Measurements from ENCODE around the gene HEY2. TPM values are rescaled to one million over a fixed set of nuclear protein-coding genes. Genes with fewer than 3 reads are reported as not detected.

The HEY2 gene
- total RNA-seq, 2 experiments from 2014 or later = not detected

- no peak overlapping the region for H3K27ac Mint-ChIP-seq
- H3K27me3 Mint-ChIP-seq (ENCODE audit: low read depth) = no peaks in the 10 kb centered on the region
- DNase-seq (no peak), ATAC-seq (no peak)
- H3K9me3 Mint-ChIP-seq (ENCODE audit: insufficient read depth) = no peaks in the 10 kb centered on the region
- peaks cover 45% of the 10 kb centered on the region for H3K4me1 Mint-ChIP-seq (ENCODE audit: low read depth)
- CTCF ChIA-PET = interaction anchor here (0.7 to 9.1 kb wide), 31 partner anchors 10 to 482 kb away, joined by 3 to 225 read pairs (median 8); partner anchors contain the start of genes HINT3 and TRMT11
- POLR2A ChIA-PET = interaction anchor here (0.7 to 4.3 kb wide), 7 partner anchors 12 to 194 kb away, joined by 3 to 186 read pairs (median 19); partner anchors contain the start of genes HINT3 and TRMT11
- H3K4me3 Mint-ChIP-seq = peak overlapping the region; percentile 83
- H3K36me3 Mint-ChIP-seq (ENCODE audit: low read depth) = peaks cover 7% of the 10 kb centered on the region
These were observed 42.7 kb downstream of the HEY2 start for GRCh38 chr6:125792172-125792571.

GRCh38 chr6:125792680-125793079 is 43.2 kb downstream of the HEY2 start:
- Mint-ChIP-seq H3K27ac (no peak overlapping the region), H3K9me3 (ENCODE audit: insufficient read depth) (no peaks in the 10 kb centered on the region), H3K27me3 (ENCODE audit: low read depth) (no peaks in the 10 kb centered on the region), H3K4me3 (peak overlapping the region; percentile 8), H3K36me3 (ENCODE audit: low read depth) (peaks cover 8% of the 10 kb centered on the region), H3K4me1 (ENCODE audit: low read depth) (peaks cover 49% of the 10 kb centered on the region)
- DNase-seq = no peak
- ChIA-PET CTCF (interaction anchor here (1.1 to 9.1 kb wide), 8 partner anchors 9 to 163 kb away, joined by 4 to 225 read pairs (median 12); partner anchors contain the start of gene HINT3), POLR2A (interaction anchor here (0.6 to 4.3 kb wide), 4 partner anchors 12 to 164 kb away, joined by 3 to 186 read pairs (median 26); partner anchors contain the start of gene HINT3)
- no peak for ATAC-seq

DNA sequence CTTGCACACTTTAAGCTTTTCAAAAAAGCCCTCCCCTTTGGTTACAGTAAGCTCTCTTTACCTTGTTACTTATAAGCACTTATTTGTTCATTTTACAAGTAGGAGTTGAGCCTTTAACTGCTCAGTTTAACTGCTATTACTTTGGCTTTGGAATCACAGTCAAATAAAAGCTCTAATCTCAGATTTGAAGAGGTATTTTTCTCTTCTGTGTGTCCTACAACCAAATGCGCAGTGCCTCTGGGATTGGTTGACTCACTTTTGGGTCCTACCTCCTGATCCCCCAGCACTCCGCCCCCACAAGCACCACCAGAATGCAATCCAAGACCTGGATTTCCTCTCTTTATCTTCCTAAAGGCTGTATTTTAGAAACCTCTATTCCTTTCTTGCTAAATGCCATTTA is 43.8 kb downstream of the HEY2 start:
- peaks cover 8% of the 10 kb centered on the region for H3K36me3 Mint-ChIP-seq (ENCODE audit: low read depth)
- no peak for DNase-seq
- CTCF ChIA-PET = interaction anchor here (1.2 to 9.1 kb wide), 6 partner anchors 17 to 193 kb away, joined by 3 to 225 read pairs (median 8); partner anchors contain the start of genes HINT3 and TRMT11
- no peaks in the 10 kb centered on the region for H3K27me3 Mint-ChIP-seq (ENCODE audit: low read depth)
- H3K27ac Mint-ChIP-seq = no peak overlapping the region
- peaks cover 47% of the 10 kb centered on the region for H3K4me1 Mint-ChIP-seq (ENCODE audit: low read depth)
- POLR2A ChIA-PET = interaction anchor here (0.6 to 4.3 kb wide), 2 partner anchors 25 to 163 kb away, joined by 3 to 50 read pairs; partner anchors contain the start of gene HINT3
- no peak for ATAC-seq
- H3K4me3 Mint-ChIP-seq = no peak overlapping the region
- H3K9me3 Mint-ChIP-seq (ENCODE audit: insufficient read depth) = no peaks in the 10 kb centered on the region

DNA sequence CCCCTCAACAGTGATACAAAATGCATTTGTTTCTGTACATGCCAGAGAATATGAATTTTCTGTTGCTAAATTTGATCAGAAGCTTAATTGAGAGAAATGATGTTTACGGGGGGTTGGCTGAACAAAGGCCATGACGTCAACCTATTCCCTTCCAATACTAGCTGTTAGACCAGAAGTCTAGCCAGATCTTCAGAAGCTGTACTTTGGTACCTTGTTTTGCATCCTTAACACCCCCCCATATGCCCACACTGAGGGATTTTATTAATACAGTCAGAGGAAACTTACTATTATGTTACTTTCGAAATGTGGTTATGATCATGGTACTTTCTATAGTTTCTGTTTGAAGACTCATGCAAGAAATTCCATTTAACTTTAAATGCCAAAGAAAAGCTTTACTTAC is 44.4 kb downstream of the HEY2 start:
- no peak overlapping the region for H3K4me3 Mint-ChIP-seq
- H3K27ac Mint-ChIP-seq = no peak overlapping the region

DNA sequence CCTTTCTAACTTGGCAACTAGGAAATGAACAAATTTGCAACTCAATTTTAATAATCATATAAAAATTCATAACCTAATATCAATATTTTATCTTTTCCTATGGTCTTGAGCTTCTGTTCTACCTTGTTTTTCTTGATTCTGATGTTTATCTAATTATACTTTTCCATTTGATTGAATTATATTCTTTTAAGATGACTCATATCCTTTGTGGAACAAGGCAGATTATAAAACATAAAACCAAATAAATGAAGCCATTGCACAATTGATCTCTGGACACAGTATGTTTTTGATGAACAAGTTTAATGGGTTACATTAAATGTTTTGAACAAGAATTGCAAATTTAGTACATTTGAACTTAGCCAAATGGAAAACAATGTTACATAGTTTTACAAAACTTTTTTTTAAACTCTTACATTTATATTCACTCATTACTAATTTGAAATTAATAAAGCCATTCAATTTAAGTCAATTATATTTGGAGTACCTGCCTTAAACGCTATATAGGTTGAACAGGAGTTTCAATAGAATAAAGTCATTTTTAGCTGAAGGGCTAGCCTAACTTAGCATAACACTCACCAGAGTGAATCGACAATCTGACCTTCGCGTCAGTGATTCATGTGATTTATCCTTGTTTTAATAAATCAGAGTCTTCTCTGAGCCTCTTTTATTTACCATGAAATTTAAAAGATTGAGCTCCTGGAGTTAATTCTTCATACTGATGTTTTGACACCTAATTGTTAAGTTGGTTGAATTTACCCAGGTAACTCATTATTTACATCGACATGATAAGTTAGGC is 45.1 kb downstream of the HEY2 start:
- Mint-ChIP-seq H3K27ac (no peak overlapping the region), H3K4me3 (no peak overlapping the region), H3K36me3 (ENCODE audit: low read depth) (peaks cover 3% of the 10 kb centered on the region), H3K9me3 (ENCODE audit: insufficient read depth) (no peaks in the 10 kb centered on the region), H3K27me3 (ENCODE audit: low read depth) (no peaks in the 10 kb centered on the region), H3K4me1 (ENCODE audit: low read depth) (peaks cover 41% of the 10 kb centered on the region)
- ATAC-seq = no peak
- POLR2A ChIA-PET = interaction anchor here (0.7 kb wide), 1 partner anchor 13 kb away, joined by 3 read pairs; no protein-coding TSS in a partner anchor
- DNase-seq = no peak
- CTCF ChIA-PET = interaction anchor here (0.7 to 9.1 kb wide), 9 partner anchors 16 to 196 kb away, joined by 3 to 225 read pairs (median 3); partner anchors contain the start of genes HINT3 and TRMT11

More for the DNA sequence above, 44.4 kb downstream of the HEY2 start:
- H3K27me3 Mint-ChIP-seq (ENCODE audit: low read depth) = no peaks in the 10 kb centered on the region
- DNase-seq (no peak), ATAC-seq (no peak)
- POLR2A ChIA-PET = interaction anchor here (0.7 kb wide), 1 partner anchor 13 kb away, joined by 3 read pairs; no protein-coding TSS in a partner anchor
- CTCF ChIA-PET = interaction anchor here (0.7 to 9.1 kb wide), 8 partner anchors 17 to 193 kb away, joined by 3 to 225 read pairs (median 4); partner anchors contain the start of genes HINT3 and TRMT11
- H3K9me3 Mint-ChIP-seq (ENCODE audit: insufficient read depth) = no peaks in the 10 kb centered on the region
- peaks cover 46% of the 10 kb centered on the region for H3K4me1 Mint-ChIP-seq (ENCODE audit: low read depth)
- H3K36me3 Mint-ChIP-seq (ENCODE audit: low read depth) = peaks cover 8% of the 10 kb centered on the region

DNA sequence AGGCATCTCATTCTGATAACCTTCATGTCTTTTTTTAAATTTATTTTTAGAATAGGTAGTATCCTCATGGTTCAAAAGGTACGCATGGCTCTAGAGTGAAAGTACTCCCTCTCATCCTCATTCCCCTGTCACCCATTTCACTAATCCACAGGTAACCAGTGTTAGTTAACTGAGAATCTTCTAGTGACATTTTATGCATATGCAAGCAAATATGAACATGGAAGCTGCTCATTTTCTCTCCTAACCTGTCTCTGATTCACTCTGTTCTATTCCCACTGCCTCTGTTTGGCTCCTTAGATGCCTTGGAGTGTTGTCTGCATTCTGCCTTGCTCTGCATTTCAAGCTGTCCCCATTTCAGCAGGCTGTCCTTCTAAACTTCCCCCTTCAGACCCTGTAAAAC is 45.9 kb downstream of the HEY2 start:
- ChIA-PET CTCF (interaction anchor here (1.5 to 9.1 kb wide), 4 partner anchors 39 to 195 kb away, joined by 3 to 225 read pairs (median 18); partner anchors contain the start of gene HINT3), POLR2A (no interaction called here)
- H3K27ac Mint-ChIP-seq = no peak overlapping the region
- no peak overlapping the region for H3K4me3 Mint-ChIP-seq
- H3K36me3 Mint-ChIP-seq (ENCODE audit: low read depth) = peaks cover 3% of the 10 kb centered on the region
- no peak for ATAC-seq
- no peaks in the 10 kb centered on the region for H3K9me3 Mint-ChIP-seq (ENCODE audit: insufficient read depth)
- no peak for DNase-seq
- H3K27me3 Mint-ChIP-seq (ENCODE audit: low read depth) = no peaks in the 10 kb centered on the region
- H3K4me1 Mint-ChIP-seq (ENCODE audit: low read depth) = peaks cover 34% of the 10 kb centered on the region

DNA sequence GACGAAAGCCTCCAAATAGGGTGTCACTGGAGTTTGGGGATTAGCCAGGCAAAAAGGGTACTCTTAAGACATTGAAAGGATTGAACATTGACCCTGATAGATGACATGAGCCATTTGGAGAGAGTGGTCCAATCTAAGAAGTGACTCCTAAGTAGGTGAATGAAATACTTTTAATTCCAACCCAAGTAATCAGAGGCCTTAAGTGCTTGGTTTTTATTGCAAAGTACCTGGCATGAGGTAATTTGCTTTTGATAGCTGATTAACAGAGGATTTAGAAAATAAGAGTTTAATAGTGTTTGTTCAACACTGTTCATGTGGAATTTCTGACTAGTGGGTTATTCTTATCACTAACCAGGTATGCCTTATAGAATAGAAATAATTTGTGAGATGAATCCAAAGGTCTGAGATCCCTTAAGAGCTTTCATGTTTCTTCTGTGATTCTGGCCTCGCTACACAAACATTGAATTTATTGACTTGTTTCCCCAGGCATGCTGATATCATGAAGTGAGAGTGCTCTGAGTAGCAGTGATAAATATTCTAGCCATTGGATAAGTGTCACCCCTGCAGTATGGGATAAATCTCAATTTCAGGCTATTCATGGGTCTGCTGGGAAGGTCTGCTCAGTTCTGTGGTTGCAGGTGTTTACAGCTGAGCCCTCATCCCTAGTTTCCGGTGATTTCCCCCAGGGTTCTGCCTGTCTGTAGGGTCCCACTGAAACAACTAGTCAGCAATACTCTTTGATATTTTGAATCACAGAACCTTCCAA is 47.9 kb downstream of the HEY2 start:
- H3K9me3 Mint-ChIP-seq (ENCODE audit: insufficient read depth) = no peaks in the 10 kb centered on the region

GRCh38 chr6:125797886-125798444 is 48.5 kb downstream of the HEY2 start:
- Mint-ChIP-seq H3K27me3 (ENCODE audit: low read depth) (no peaks in the 10 kb centered on the region), H3K36me3 (ENCODE audit: low read depth) (peaks cover 5% of the 10 kb centered on the region), H3K27ac (no peak overlapping the region), H3K9me3 (ENCODE audit: insufficient read depth) (no peaks in the 10 kb centered on the region), H3K4me1 (ENCODE audit: low read depth) (peaks cover 29% of the 10 kb centered on the region), H3K4me3 (no peak overlapping the region)
- CTCF ChIA-PET = interaction anchor here (1.1 kb wide), 1 partner anchor 158 kb away, joined by 3 read pairs; no protein-coding TSS in a partner anchor
- no peak for DNase-seq
- POLR2A ChIA-PET = no interaction called here
- ATAC-seq = no peak

More for the DNA sequence above, 47.9 kb downstream of the HEY2 start:
- POLR2A ChIA-PET = no interaction called here
- Mint-ChIP-seq H3K36me3 (ENCODE audit: low read depth) (peaks cover 3% of the 10 kb centered on the region), H3K4me1 (ENCODE audit: low read depth) (peaks cover 31% of the 10 kb centered on the region), H3K27ac (no peak overlapping the region), H3K27me3 (ENCODE audit: low read depth) (no peaks in the 10 kb centered on the region), H3K4me3 (no peak overlapping the region)
- CTCF ChIA-PET = interaction anchor here (0.8 to 1.1 kb wide), 3 partner anchors 123 to 177 kb away, joined by 3 to 4 read pairs (median 3); no protein-coding TSS in a partner anchor
- no peak for ATAC-seq
- DNase-seq = no peak

GRCh38 chr6:125798734-125799508 is 49.5 kb downstream of the HEY2 start:
- CTCF ChIA-PET = interaction anchor here (0.9 to 1.0 kb wide), 3 partner anchors 9 to 157 kb away, joined by 3 to 4 read pairs (median 3); no protein-coding TSS in a partner anchor
- peaks cover 5% of the 10 kb centered on the region for H3K36me3 Mint-ChIP-seq (ENCODE audit: low read depth)
- DNase-seq (no peak), ATAC-seq (no peak)
- POLR2A ChIA-PET = interaction anchor here (1.4 kb wide), 1 partner anchor 8 kb away, joined by 7 read pairs; the partner anchor contains the start of gene NCOA7
- H3K4me3 Mint-ChIP-seq = no peak overlapping the region
- H3K27ac Mint-ChIP-seq = no peak overlapping the region
- H3K9me3 Mint-ChIP-seq (ENCODE audit: insufficient read depth) = no peaks in the 10 kb centered on the region
- H3K4me1 Mint-ChIP-seq (ENCODE audit: low read depth) = peaks cover 26% of the 10 kb centered on the region
- H3K27me3 Mint-ChIP-seq (ENCODE audit: low read depth) = no peaks in the 10 kb centered on the region

DNA sequence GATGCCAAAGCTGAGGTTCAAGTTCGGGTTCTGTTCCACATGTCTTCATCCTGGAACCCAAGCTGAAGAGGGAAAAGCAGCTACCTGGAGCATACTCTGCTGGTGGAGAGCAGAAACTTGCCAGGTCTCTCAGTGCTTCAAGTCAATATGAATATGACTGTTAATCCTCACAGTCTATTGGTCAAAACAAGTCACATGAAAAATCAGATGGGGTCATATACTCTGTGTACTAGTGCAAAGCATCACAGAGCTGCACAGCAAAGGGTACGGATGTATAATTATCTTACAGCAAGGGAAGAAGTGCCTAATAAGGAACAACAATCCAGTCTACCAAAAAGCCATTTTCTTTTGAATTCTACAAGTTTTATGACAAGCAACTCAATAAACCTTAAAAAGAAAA is 53.0 kb downstream of the HEY2 start:
- no peak overlapping the region for H3K4me3 Mint-ChIP-seq
- H3K27me3 Mint-ChIP-seq (ENCODE audit: low read depth) = no peaks in the 10 kb centered on the region
- H3K4me1 Mint-ChIP-seq (ENCODE audit: low read depth) = peaks cover 42% of the 10 kb centered on the region
- DNase-seq = no peak
- ChIA-PET CTCF (interaction anchor here (2.5 kb wide), 1 partner anchor 11 kb away, joined by 28 read pairs; the partner anchor contains the start of gene NCOA7), POLR2A (interaction anchor here (0.9 to 2.5 kb wide), 2 partner anchors 12 to 21 kb away, joined by 3 to 13 read pairs; partner anchors contain the start of gene NCOA7)
- H3K36me3 Mint-ChIP-seq (ENCODE audit: low read depth) = peaks cover 13% of the 10 kb centered on the region
- H3K9me3 Mint-ChIP-seq (ENCODE audit: insufficient read depth) = no peaks in the 10 kb centered on the region
- H3K27ac Mint-ChIP-seq = no peak overlapping the region
- ATAC-seq = no peak
